Panc1 (cell line): ENCODE results near the gene PRKAA1. TPM values are rescaled to one million over a fixed set of nuclear protein-coding genes. Genes with fewer than 3 reads are reported as not detected.

ENCODE experiments used
- ATAC-seq: fragments of 200-7000 bp; cut with Tn5 transposase; 2 replicates; pipeline ENCODE4 v1.9.1; 2020; ENCODE audit warnings: mild to moderate bottlenecking, moderate library complexity
- BruUV-seq: library from RNA; stranded (reverse); fragments of 400-500 nt; replicated peaks from 2 replicates; lab custom pipeline; 2021; lab: Mats Ljungman, UMichigan
- CTCF ChIA-PET: fragments of 300-600 bp; sonication (Branson Sonifier 250); formaldehyde crosslinking; loops from one replicate; lab custom pipeline; 2022; ENCODE audit warnings: antibody characterized with exemption; lab: Charles Lee
- POLR2A ChIA-PET: fragments of 300-600 bp; sonication (Branson Sonifier 250); formaldehyde crosslinking; loops from one replicate; lab custom pipeline; 2022; ENCODE audit warnings: antibody characterized with exemption; lab: Charles Lee
- DNase-seq: peaks from one replicate; pipeline ENCODE4 v3.0.0-alpha.2; 2010; ENCODE audit warnings: low read depth, low spot score
- H3K27ac ChIP-seq: 2 replicates; pipeline ENCODE4 v1.5.1; 2011; ENCODE audit warnings: mild to moderate bottlenecking, low read length, inconsistent platforms
- H3K27me3 ChIP-seq: fragments of 200-500 bp; sonication (Bioruptor generic); 2 replicates; pipeline ENCODE4 v1.6.0; 2014; ENCODE audit warnings: low read length, inconsistent platforms; ENCODE audit not compliant: control insufficient read depth, insufficient read depth
- H3K36me3 ChIP-seq: fragments of 200-500 bp; sonication (Bioruptor generic); 2 replicates; pipeline ENCODE4 v1.5.1; 2014; ENCODE audit warnings: inconsistent platforms, mild to moderate bottlenecking, low read length, moderate library complexity; ENCODE audit not compliant: control insufficient read depth, insufficient read depth
- H3K4me1 ChIP-seq: 2 replicates; pipeline ENCODE4 v1.5.1; 2011; ENCODE audit warnings: inconsistent platforms, mild to moderate bottlenecking, low read length, moderate library complexity; ENCODE audit not compliant: control insufficient read depth, insufficient read depth
- H3K4me3 ChIP-seq, 2 experiments: 2 replicates each; pipeline ENCODE4 v1.5.1; 2011 to 2012; ENCODE audit warnings: low read depth in 2 of 2, low read length in 2 of 2, mild to moderate bottlenecking in 2 of 2, inconsistent platforms in 1 of 2, moderate library complexity in 1 of 2
- H3K9me3 ChIP-seq: fragments of 200-500 bp; sonication (Bioruptor generic); 2 replicates; pipeline ENCODE4 v1.5.1; 2014; ENCODE audit warnings: low read depth, mild to moderate bottlenecking, inconsistent platforms, low read length, moderate library complexity; ENCODE audit not compliant: control insufficient read depth, insufficient read depth
- POLR2AphosphoS5 ChIP-seq: IDR thresholded peaks from 2 replicates; pipeline ENCODE4 v1.6.1; 2012; ENCODE audit warnings: mild to moderate bottlenecking, low read depth, low read length, moderate library complexity
- REST ChIP-seq, 2 experiments: IDR thresholded peaks; 2 replicates each; pipeline ENCODE4 v1.6.1; 2011 to 2012; ENCODE audit warnings: low read depth in 2 of 2, control low read depth in 1 of 2, low read length in 1 of 2, mild to moderate bottlenecking in 1 of 2, moderate library complexity in 1 of 2; ENCODE audit not compliant: insufficient read depth in 1 of 2
- SIN3A ChIP-seq: IDR thresholded peaks from 2 replicates; pipeline ENCODE4 v1.6.1; 2012; ENCODE audit warnings: low read depth, mild to moderate bottlenecking, low read length, moderate library complexity, borderline replicate concordance; ENCODE audit not compliant: insufficient read depth
- TCF7L2 ChIP-seq: IDR thresholded peaks from 2 replicates; pipeline ENCODE4 v1.6.1; 2011; ENCODE audit warnings: mild to moderate bottlenecking, low read depth, low read length, inconsistent platforms
- in situ Hi-C: cut with HindIII; loops from 2 replicates; pipeline ENCODE4 v1.10.0; 2016; ENCODE audit warnings: low sequenced_read_pairs, low pct_unique_long_range_greater_than_20kb
- intact Hi-C: fragments of 100-400 bp; cut with micrococcal nuclease; formaldehyde crosslinking; loops from one replicate; pipeline ENCODE4 v1.10.0; 2022; ENCODE audit not compliant: unreplicated experiment
- total RNA-seq: library from RNA; stranded (reverse); gene quantifications from one replicate; pipeline ENCODE4 v1.2.1, GENCODE V29; 2021; ENCODE audit not compliant: unreplicated experiment
- TF ChIP-seq, protein P1 (sequence below): fragments of 450-650 bp; IDR thresholded peaks from 2 replicates; pipeline ENCODE4 v1.5.1; 2017; ENCODE audit warnings: mild to moderate bottlenecking

Gene PRKAA1
- total RNA-seq, 1 experiment from 2014 or later: 75.8 TPM

DNA sequence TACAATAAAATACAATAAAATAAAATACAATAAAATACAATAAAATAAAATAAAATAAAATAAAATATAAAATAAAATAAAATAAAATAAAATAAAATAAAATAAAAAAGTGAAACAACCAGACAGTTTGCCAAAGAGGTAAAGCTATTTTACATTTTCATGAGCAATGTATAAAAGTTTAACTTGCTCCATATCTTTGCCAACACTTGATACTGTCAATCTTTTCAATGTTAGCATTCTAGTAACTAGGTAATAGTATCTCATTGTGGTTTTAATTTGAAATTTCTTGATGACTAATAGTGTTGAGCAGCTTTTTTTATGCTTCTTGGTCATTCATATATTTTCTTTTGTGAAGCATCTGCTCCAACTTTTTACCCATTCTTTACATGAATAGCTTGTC lies 59.7 kb downstream of the PRKAA1 start:
- in situ Hi-C loops: no loop called here
- intact Hi-C loops: loop anchor here (5.0 to 10.0 kb wide), 4 partner anchors 51 to 1154 kb away; no protein-coding TSS in a partner anchor
- TF ChIP-seq, protein P1, sequence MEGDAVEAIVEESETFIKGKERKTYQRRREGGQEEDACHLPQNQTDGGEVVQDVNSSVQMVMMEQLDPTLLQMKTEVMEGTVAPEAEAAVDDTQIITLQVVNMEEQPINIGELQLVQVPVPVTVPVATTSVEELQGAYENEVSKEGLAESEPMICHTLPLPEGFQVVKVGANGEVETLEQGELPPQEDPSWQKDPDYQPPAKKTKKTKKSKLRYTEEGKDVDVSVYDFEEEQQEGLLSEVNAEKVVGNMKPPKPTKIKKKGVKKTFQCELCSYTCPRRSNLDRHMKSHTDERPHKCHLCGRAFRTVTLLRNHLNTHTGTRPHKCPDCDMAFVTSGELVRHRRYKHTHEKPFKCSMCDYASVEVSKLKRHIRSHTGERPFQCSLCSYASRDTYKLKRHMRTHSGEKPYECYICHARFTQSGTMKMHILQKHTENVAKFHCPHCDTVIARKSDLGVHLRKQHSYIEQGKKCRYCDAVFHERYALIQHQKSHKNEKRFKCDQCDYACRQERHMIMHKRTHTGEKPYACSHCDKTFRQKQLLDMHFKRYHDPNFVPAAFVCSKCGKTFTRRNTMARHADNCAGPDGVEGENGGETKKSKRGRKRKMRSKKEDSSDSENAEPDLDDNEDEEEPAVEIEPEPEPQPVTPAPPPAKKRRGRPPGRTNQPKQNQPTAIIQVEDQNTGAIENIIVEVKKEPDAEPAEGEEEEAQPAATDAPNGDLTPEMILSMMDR: no peak
- TF ChIP-seq TCF7L2: no peak
- TF ChIP-seq REST (IDR thresholded peaks at IDR 0.05; ENCODE audit: insufficient read depth in 1 of 2, low read depth in 2 of 2, low read length in 1 of 2): no peak
- no peak for TF ChIP-seq POLR2AphosphoS5
- no peak for TF ChIP-seq SIN3A
- ATAC-seq (no peak), DNase-seq (no peak)
- ChIA-PET CTCF (no interaction called here), POLR2A (interaction anchor here (0.5 kb wide), 1 partner anchor 1037 kb away, joined by 3 read pairs; no protein-coding TSS in a partner anchor)
- no peak overlapping the region for H3K27ac ChIP-seq
- H3K36me3 ChIP-seq: no peaks in the 10 kb centered on the region
- no TSS peak for BruUV-seq
- no peaks in the 10 kb centered on the region for H3K4me1 ChIP-seq
- no peaks in the 10 kb centered on the region; the same call in 1 of the 2 replicates for H3K9me3 ChIP-seq
- H3K4me3 ChIP-seq: no peak overlapping the region
- H3K27me3 ChIP-seq: no peaks in the 10 kb centered on the region

DNA sequence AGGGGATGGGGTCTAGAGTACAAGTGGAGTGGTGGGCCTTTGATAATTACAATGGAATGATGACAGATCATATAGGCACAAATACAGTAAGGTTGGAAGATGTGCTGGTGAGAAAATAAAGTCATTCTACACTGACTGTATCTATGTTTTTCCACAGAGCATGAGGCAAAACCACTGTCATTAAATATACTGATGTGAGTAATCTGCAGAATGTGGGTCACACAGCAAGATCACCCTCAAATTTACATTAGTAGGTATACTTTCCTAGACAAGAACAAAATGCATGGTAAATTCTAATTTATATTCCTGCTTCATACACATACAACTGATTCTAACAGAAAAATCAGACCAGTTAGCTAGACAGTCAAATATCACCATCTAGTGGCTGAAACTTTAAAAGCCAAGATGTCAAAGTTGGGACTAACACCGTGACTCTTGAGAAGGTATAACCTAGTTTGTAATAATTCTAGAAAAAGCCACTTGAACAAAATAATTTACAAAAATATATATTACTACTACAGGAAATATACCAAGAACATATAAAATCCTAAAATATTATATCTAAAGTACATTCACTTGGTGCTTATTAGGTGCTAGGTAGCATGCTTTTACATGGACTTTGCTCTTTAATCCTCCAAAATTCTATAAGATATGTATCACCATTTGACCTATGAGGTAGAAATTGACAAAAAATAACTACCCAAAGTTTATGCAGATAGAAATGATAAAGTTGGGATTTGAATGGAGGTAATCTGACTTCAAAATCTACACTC lies 61.9 kb downstream of the PRKAA1 start:
- Histone ChIP-seq H3K9me3 (no peaks in the 10 kb centered on the region; the same call in 1 of the 2 replicates), H3K36me3 (no peaks in the 10 kb centered on the region), H3K27me3 (no peaks in the 10 kb centered on the region), H3K4me1 (no peaks in the 10 kb centered on the region), H3K4me3 (no peak overlapping the region), H3K27ac (no peak overlapping the region)
- POLR2A ChIA-PET: no interaction called here
- BruUV-seq: no TSS peak
- intact Hi-C loops: loop anchor here (5.0 to 10.0 kb wide), 4 partner anchors 49 to 1151 kb away; no protein-coding TSS in a partner anchor
- CTCF ChIA-PET: interaction anchor here (0.5 kb wide), 1 partner anchor 813 kb away, joined by 3 read pairs; no protein-coding TSS in a partner anchor
- peak; percentile 80 for DNase-seq
- peak; percentile 84 for ATAC-seq
- in situ Hi-C loops: no loop called here
- TF ChIP-seq, protein P1: peak; percentile 78; the same call in 1 of the 2 replicates
- TF ChIP-seq TCF7L2: no peak
